Measurements from ENCODE around the gene EPHA1. TPM values are rescaled to one million over a fixed set of nuclear protein-coding genes. Genes with fewer than 3 reads are reported as not detected.

The EPHA1 gene
- total RNA-seq, 1 donor from 2014 or later: not detected

- DNase-seq: no peak
- H3K27me3 ChIP-seq (ENCODE audit: low read depth): peaks cover 49% of the 10 kb centered on the region
- H3K9me3 ChIP-seq (replicated peaks): no peaks in the 10 kb centered on the region
- no peak overlapping the region for H3K27ac ChIP-seq (replicated peaks)
- H3K36me3 ChIP-seq: no peaks in the 10 kb centered on the region
- H3K4me3 ChIP-seq: no peak overlapping the region
- TF ChIP-seq CTCF (IDR thresholded peaks at IDR 0.05; ENCODE audit: borderline replicate concordance): no peak
- intact Hi-C loops (cut with micrococcal nuclease): loop anchor here (10.0 kb wide), 1 partner anchor 46 kb away; no protein-coding TSS in a partner anchor
- no peaks in the 10 kb centered on the region for H3K4me1 ChIP-seq
Observed at GRCh38 chr7:143368387-143368786, 40.3 kb downstream of the EPHA1 start.

- Histone ChIP-seq H3K27me3 (ENCODE audit: low read depth) (peaks cover 53% of the 10 kb centered on the region), H3K27ac (replicated peaks) (no peak overlapping the region), H3K36me3 (no peaks in the 10 kb centered on the region), H3K9me3 (replicated peaks) (no peaks in the 10 kb centered on the region), H3K4me1 (peaks cover 3% of the 10 kb centered on the region), H3K4me3 (no peak overlapping the region)
- no peak for DNase-seq
- intact Hi-C loops (cut with micrococcal nuclease): loop anchor here (10.0 kb wide), 1 partner anchor 47 kb away; no protein-coding TSS in a partner anchor
- no peak for TF ChIP-seq CTCF (IDR thresholded peaks at IDR 0.05; ENCODE audit: borderline replicate concordance)
Observed at GRCh38 chr7:143367972-143368371, 40.7 kb downstream of the EPHA1 start.

- Histone ChIP-seq H3K4me1 (peaks cover 19% of the 10 kb centered on the region), H3K4me3 (peak overlapping the region; percentile 68), H3K9me3 (replicated peaks) (no peaks in the 10 kb centered on the region), H3K27me3 (ENCODE audit: low read depth) (peaks cover 86% of the 10 kb centered on the region), H3K36me3 (no peaks in the 10 kb centered on the region), H3K27ac (replicated peaks) (no peak overlapping the region)
- no peak for TF ChIP-seq CTCF (IDR thresholded peaks at IDR 0.05; ENCODE audit: borderline replicate concordance)
- no peak for DNase-seq
- intact Hi-C loops (cut with micrococcal nuclease): loop anchor here (10.0 kb wide), 1 partner anchor 52 kb away; no protein-coding TSS in a partner anchor
Observed at GRCh38 chr7:143363016-143363937, 45.4 kb downstream of the EPHA1 start.

DNA sequence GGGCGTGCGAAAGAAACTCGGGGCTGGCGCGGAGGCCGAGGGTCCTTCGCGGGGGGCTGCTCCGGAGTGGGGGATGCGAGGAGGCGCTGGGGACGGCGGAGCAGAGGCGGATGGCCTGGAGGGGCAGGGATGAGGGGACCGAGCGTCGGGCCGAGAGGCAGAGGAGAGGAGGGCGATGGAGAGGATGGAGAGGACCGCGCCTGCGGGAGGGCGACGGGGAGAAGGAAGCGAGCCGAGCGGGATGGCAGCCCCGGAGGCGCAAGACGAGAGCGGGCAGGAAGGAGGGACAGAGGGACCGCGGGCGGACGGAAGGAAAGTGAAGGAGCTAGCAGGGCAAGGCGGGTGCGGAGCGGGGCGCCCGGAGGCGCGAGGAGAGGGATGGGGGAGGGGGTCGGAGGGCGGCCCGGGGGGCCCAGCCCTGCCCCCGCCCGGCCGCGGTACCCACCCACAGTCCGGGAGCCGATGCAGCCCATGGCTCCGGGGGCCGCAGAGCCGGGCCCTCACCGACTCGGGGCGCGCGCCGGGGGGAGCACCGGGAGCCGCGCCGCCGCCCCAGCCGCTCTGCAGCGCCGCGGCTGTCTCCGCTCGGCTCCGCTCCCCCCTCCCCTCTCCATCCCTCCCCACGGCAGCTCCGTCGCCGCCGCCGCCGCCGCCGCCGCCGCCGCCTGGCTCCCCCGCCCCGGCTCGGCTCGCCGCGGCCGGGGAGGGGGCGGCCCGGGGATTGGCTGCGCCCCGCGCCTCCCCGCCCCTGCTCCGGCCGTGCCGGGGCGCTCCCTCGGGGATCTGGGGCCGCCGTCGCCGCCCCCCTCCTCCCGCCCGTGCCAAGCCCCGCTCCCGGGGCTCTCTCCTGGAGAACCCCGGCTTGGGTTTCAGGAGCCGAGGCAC, 46.3 kb downstream of the EPHA1 start, which contains the start of gene FAM131B:
TSS of gene FAM131B (minus strand) at position 583 of the 885 bp plus-strand sequence. CDS start at position 473, 110 bp downstream.
- DNase-seq: no peak
- Histone ChIP-seq H3K4me1 (peaks cover 19% of the 10 kb centered on the region), H3K36me3 (no peaks in the 10 kb centered on the region), H3K27ac (replicated peaks) (no peak within 1 kb of the TSS), H3K4me3 (peak within 1 kb of the TSS; percentile 68), H3K9me3 (replicated peaks) (no peaks in the 10 kb centered on the region), H3K27me3 (ENCODE audit: low read depth) (peaks cover 84% of the 10 kb centered on the region)
- TF ChIP-seq CTCF (IDR thresholded peaks at IDR 0.05; ENCODE audit: borderline replicate concordance): no peak
- intact Hi-C loops (cut with micrococcal nuclease): loop anchor here (10.0 kb wide), 1 partner anchor 52 kb away; no protein-coding TSS in a partner anchor

DNA sequence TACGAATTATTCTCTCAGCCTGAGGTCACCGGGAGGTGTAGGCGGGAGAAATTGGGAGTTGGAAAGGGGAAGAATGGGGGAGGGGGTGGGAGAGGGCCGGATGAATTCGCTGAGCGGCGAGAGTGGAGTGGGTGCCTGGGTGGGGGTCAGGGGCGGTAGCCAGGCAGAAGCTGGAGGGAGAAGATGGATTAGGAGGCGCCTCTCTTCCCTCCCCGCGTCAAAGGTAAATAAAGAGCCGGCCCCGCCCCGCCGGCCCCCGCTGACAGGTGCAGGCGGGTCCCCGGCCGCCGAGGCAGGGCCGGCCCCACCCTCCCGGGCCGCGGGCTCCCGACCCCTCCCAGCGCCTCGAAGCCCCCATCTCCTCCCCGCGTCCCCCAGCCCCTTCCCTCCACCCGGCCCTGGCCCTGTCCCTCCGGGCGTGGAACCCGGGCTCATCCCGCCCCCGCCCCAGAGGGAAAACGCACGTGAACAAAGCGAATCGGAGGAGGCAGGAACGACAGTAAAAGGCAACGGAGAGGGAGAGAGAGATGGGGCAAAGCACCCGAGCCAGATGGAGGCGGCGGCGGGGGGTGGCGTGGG, 47.0 kb downstream of the EPHA1 start:
- H3K27me3 ChIP-seq (ENCODE audit: low read depth): peaks cover 83% of the 10 kb centered on the region
- H3K9me3 ChIP-seq (replicated peaks): no peaks in the 10 kb centered on the region
- DNase-seq: no peak
- H3K27ac ChIP-seq (replicated peaks): no peak overlapping the region
- TF ChIP-seq CTCF (IDR thresholded peaks at IDR 0.05; ENCODE audit: borderline replicate concordance): no peak
- peak overlapping the region; percentile 68 for H3K4me3 ChIP-seq
- intact Hi-C loops (cut with micrococcal nuclease): loop anchor here (10.0 kb wide), 1 partner anchor 53 kb away; no protein-coding TSS in a partner anchor
- peaks cover 19% of the 10 kb centered on the region for H3K4me1 ChIP-seq
- no peaks in the 10 kb centered on the region for H3K36me3 ChIP-seq

Measured in left ventricle myocardium inferior (tissue), 1 donor.